Body of pancreas (tissue), 4 donors: Measurements from ENCODE around the gene KCNQ5.

Experiments used
- POLR2A ChIP-seq, 3 donors: fragments of 450-650 bp; IDR thresholded peaks; one replicate each; pipeline ENCODE4 v1.6.1; 2016; ENCODE audit warnings: antibody characterized with exemption in 3 of 3, mild to moderate bottlenecking in 2 of 3
- TF ChIP-seq, protein P1 (sequence below), 7 experiments: fragments of 450-650 bp in 4 of 7; fragments of 200-600 bp in 3 of 7; sonication (generic) in 3 of 7; IDR thresholded peaks; one replicate each; pipeline ENCODE4 v1.5.1; 2016 to 2019; ENCODE audit warnings: antibody characterized with exemption in 7 of 7

- TF ChIP-seq, protein P1, sequence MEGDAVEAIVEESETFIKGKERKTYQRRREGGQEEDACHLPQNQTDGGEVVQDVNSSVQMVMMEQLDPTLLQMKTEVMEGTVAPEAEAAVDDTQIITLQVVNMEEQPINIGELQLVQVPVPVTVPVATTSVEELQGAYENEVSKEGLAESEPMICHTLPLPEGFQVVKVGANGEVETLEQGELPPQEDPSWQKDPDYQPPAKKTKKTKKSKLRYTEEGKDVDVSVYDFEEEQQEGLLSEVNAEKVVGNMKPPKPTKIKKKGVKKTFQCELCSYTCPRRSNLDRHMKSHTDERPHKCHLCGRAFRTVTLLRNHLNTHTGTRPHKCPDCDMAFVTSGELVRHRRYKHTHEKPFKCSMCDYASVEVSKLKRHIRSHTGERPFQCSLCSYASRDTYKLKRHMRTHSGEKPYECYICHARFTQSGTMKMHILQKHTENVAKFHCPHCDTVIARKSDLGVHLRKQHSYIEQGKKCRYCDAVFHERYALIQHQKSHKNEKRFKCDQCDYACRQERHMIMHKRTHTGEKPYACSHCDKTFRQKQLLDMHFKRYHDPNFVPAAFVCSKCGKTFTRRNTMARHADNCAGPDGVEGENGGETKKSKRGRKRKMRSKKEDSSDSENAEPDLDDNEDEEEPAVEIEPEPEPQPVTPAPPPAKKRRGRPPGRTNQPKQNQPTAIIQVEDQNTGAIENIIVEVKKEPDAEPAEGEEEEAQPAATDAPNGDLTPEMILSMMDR (IDR thresholded peaks at IDR 0.05) = no peak
- no peak for TF ChIP-seq POLR2A (IDR thresholded peaks at IDR 0.05)
Measured at GRCh38 chr6:73169111-73169510, 547.2 kb downstream of the KCNQ5 start.
